Stimulated activated CD4-positive, alpha-beta T cell treated with anti-CD3 and anti-CD28 coated beads, Interleukin-1b, Interleukin-23, amount 100 ng/mL, for 48 hours (primary cell): ENCODE measurements around the gene HNRNPLL.
"Not testable (repeated sequence)": the region's sequence is repeated elsewhere in the genome, so short reads cannot be mapped to it uniquely, and the experiment has no call there.

Experiments used
- DNase-seq: peaks from one replicate; pipeline ENCODE4 v3.0.0-alpha.2; 2020

HNRNPLL gene

GRCh38 chr2:38602732-38603401 is at the start of gene HNRNPLL:
Gene HNRNPLL, minus strand, starts transcription at chr2:38602928. Its CDS starts 302 bp downstream, at chr2:38602626.
- DNase-seq = peak; percentile 96

GRCh38 chr2:38650717-38651116 is 48.0 kb upstream of the HNRNPLL start:
- no peak for DNase-seq

GRCh38 chr2:38650012-38650411 is 47.3 kb upstream of the HNRNPLL start:
- no peak for DNase-seq

DNA sequence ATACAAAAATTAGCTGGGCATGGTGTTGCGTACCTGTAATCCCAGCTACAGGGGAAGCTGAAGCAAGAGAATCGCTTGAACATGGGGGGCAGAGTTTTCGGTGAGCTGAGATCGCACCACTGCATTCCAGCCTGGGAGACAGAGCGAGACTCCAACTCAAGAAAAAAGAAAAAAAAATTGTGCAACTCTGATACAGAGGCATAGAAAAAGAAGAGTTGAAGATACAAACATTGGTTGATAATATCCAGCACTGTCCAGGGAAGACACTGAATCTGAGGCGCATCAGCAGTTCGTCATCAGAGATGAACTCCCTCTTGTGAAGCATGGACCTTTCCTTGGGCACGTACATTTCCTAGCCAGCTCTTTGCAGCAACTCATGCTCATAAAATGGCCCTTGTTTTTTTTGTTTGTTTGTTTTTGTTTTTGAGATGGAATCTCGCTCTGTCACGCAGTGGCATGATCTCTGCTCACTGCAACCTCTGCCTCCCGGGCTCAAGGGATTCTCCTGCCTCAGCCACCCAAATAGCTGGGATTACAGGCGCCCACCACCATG is 46.5 kb upstream of the HNRNPLL start:
- DNase-seq = no peak

DNA sequence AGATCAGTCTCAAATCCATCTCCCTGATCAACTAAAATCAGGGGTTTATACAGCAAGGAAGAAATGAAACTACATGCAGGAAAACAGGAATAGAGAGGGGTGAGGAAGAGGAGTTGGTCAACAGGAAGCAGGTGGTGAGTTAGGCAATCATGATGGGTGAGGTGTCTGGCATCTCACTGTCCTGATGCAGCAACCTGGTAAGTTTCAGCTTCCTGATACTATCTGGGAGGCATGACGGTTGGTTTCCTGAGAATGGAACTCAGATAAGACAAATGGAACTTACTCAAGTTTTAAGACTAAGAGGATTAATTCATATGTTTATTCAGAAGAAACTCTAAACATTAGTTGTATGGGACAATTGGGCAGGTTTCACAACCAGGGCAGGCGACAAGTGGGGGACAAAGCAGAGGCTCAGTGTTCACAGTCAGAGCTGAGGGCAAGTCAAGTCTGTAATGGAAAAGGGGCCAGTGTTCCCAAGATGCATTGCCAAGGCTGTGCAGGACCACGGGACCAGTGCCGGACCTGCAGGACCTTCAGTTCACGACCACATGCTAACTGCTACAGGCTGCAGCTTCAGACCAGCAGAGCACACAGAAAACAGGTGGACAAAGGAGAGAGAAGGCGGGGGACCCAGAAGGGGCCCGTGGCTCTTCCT is 45.5 kb upstream of the HNRNPLL start:
- DNase-seq = no peak

- not testable (repeated sequence) for DNase-seq
Observed at GRCh38 chr2:38643683-38644511, 41.2 kb upstream of the HNRNPLL start.

DNA sequence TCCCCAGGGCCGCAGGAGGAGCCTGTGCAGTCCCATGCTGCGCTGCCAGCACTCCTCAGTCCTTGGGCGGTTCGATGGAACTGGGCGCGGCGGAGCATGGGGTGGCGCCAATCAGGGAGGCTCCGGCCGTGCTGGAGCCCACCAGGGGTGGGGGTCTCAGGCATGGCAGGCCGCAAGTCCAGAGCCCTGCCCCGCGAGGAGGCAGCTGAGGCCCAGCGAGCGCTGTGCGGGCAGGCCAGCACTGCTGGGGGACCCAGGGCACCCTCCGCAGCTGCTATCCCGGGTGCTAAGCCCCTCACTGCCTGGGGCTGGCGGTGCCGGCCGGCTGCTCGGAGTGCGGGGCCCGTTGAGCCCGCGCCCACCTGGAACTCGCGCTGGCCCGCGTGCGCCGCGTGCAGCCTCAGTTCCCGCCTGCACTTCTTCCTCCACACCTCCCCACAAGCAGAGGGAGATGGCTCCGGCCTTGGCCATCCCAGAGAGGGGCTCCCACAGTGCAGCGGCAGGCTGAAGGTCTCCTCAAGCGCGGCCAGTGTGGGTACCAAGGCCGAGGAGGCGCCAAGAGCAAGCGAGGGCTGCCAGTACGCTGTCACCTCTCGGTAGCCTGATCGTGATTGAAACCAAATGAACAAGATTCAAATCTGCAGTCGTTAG is 40.4 kb upstream of the HNRNPLL start:
- no peak for DNase-seq

- DNase-seq = not testable (repeated sequence)
Observed at GRCh38 chr2:38642373-38643017, 39.8 kb upstream of the HNRNPLL start.

GRCh38 chr2:38636069-38636468 is 33.3 kb upstream of the HNRNPLL start:
- DNase-seq = no peak

DNA sequence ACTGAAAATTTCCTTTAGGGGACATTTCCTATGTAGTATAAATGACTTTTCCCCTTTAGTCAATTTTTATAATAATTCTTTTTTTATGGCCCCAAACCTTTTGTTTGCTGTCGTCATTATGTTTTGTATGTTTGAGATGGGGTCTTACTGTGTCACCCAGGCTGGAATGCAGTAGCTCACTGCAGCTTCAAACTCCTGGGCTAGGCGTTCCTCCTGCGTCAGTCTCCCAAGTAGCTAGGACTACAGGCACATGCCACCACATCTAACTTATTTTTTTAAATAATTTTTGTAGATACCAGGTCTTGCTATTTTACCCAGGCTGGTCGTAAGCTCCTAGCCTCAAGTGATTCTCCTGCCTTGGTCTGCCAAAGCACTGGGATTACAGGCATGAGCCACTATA is 32.4 kb upstream of the HNRNPLL start:
- DNase-seq = no peak

- DNase-seq = no peak
Observed at GRCh38 chr2:38634684-38635083, 32.0 kb upstream of the HNRNPLL start.

DNA sequence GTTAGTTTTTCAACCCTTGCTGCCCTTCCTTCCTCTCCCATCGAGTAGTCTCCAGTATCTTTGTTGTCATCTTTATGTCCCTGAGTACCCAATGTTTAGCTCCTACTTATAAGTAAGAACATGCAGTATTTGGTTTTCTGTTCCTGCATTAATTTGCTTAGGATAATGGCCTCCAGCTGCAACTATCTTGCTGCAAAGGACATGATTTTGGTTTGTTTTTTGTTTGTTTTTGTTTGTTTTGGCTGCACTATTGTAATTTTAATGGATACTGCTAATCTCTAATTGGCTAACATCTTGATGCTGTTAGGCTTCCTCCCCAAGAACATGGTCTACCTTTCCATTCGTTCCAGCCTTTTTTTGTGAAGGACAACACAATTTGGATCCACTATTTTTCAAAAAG is 31.2 kb upstream of the HNRNPLL start:
- DNase-seq = no peak

GRCh38 chr2:38632980-38633379 is 30.3 kb upstream of the HNRNPLL start:
- DNase-seq = no peak

DNA sequence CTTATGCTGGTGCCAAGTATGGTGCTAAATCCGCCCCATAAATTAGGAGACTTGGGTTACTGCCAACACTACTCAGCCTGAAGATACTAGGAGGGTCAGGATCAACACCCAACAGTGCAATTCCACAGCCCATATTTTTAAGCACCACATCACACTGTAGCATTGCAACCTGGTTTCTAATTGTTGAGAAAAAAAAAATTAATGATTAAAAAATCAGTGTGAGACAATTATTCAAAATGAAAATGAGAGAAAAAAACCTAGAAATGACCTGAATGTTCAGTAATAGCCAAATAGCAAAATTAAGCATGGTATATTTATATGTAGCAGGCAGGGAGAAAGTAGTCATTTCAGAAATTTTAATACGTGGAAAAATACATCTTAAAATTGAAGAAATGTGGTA is 29.2 kb upstream of the HNRNPLL start:
- DNase-seq = no peak

DNA sequence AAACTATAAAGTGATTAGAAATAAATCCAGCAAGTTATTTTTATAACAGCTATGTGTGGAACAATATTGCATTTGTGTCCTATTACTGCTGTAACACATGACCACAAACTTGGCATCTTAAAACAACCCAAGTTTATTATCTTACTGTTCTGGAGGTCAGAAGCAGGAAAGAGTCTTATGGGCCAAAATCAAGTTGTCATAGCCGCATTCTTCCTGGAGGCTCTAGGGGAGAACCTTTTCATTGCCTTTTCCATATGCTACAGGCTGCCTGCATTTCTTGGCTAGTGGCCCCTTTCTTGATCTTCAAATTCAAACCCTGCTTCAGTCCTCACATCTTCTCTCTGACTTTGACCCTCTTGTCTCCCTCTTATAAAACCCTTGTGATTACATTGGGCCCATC is 27.0 kb upstream of the HNRNPLL start:
- DNase-seq = no peak

DNA sequence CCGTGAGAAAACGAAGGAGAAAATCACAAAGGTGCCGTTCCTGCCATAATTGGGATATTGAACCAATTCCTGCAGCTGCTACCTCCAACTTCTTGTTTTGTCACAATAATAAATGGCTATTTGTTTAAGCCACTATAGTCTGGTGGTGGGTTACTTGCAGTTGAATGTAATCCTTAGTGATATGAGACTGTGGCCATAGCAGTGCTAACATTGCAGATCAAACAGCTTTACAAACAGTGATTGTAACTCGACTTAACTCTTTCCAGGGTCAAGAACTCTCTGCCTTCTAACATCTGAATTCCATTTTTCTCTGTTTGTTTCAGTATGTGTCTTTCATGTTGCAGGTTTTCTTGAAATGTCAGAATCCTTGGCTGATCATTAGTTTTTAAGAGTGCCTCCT is 24.7 kb upstream of the HNRNPLL start:
- no peak for DNase-seq

GRCh38 chr2:38626326-38627035 is 23.8 kb upstream of the HNRNPLL start:
- DNase-seq = no peak

DNA sequence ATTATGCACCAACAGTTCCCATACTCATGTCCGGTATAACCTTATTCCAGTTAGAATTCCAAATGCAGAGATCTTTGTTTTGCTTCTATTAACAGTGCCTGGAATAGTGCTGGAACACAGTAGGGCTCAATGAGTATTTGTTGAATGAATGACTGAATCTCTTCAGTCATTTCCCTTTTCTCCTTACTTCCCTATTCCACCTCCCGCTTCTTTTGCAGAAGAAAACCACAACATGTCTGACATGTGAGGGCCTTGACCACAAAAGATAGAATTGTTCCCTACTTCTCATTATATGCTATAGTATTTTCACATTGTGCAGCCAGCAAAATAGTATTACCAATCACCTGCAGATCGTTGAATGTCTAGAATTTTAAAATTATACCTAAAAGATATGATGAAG is 19.5 kb upstream of the HNRNPLL start:
- no peak for DNase-seq

- no peak for DNase-seq
Observed at GRCh38 chr2:38621018-38621417, 18.3 kb upstream of the HNRNPLL start.

- no peak for DNase-seq
Observed at GRCh38 chr2:38620282-38620977, 17.7 kb upstream of the HNRNPLL start.
